Measurements from ENCODE around the gene CRACR2B.

DNA sequence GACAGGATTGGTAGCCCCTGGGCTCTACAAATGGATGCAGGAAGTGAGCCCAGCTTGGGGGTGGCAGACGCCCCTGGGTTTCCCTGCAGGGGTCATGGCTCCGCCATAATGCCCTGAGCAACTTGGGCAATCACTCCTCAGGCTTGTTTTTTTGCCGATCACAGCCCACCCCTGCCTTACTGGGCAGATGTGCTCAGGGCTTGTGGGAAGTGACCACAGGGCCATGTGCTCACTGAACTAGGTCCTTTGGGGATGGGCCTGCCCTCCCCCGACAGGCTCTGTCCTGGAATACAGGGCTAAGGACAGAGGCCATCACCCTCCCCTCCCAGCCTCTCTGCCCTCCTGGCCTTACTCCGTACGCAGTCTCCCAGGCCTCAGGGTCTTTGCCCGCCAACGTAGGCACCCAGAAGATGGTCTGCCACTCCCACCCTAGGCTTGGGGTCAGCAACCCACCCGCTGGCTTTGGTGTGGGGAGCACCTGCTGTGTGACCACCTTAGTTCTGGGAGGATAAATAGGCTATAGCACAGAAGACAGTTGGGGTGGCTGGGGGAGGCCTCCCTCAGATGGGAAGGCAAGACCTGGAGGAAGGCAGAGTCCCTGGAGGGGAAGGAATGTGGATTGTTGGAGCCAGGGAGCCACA lies 14.1 kb upstream of the CRACR2B start:
- TF ChIP-seq ZNF384 (IDR thresholded peaks at IDR 0.05) (no peak), SUZ12 (IDR thresholded peaks at IDR 0.05) (no peak), ELF4 (IDR thresholded peaks at IDR 0.05) (no peak), ARNT (IDR thresholded peaks at IDR 0.05) (no peak), L3MBTL2 (conservative IDR thresholded peaks at IDR 0.05) (no peak), FOXM1 (IDR thresholded peaks at IDR 0.05; ENCODE audit: borderline replicate concordance) (no peak)

All from HEK293T (cell line).